ENCODE results near the gene C9orf72.

The C9orf72 gene

DNA sequence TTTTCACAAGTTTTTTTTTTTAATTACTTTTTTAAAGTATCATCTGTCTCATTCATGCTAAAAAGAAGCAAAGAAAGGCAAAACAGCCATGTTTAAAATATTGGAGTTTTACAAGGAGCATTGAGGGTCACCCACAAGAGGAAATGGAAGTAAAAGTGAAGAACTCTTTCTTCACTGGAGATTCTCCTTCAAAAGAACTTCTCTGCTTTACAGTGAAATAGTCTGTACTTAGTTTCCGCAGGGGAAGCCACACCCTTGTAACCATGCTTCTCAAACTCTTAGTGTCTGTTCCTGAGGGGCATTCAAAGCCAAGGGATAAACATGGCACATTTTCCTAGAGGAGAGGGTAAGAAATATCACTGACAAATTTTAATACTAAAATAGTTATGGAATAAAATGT lies 8.6 kb downstream of the C9orf72 start:
- no peak for TF ChIP-seq Cebpa-rat (IDR thresholded peaks at IDR 0.05)
- peaks cover 25% of the 10 kb centered on the region for H3K36me3 ChIP-seq
- no peak overlapping the region for H3K4me2 ChIP-seq
- no peaks in the 10 kb centered on the region; the same call in 1 of the 2 replicates for H4K20me1 ChIP-seq
- H3K27me3 ChIP-seq, result no peaks in the 10 kb centered on the region
- H3K9ac ChIP-seq, result no peak overlapping the region
- no peaks in the 10 kb centered on the region for H3K4me1 ChIP-seq
- H3K27ac ChIP-seq, result no peak overlapping the region
- no peaks in the 10 kb centered on the region for H3K9me3 ChIP-seq
- H3K4me3 ChIP-seq, result no peak overlapping the region

DNA sequence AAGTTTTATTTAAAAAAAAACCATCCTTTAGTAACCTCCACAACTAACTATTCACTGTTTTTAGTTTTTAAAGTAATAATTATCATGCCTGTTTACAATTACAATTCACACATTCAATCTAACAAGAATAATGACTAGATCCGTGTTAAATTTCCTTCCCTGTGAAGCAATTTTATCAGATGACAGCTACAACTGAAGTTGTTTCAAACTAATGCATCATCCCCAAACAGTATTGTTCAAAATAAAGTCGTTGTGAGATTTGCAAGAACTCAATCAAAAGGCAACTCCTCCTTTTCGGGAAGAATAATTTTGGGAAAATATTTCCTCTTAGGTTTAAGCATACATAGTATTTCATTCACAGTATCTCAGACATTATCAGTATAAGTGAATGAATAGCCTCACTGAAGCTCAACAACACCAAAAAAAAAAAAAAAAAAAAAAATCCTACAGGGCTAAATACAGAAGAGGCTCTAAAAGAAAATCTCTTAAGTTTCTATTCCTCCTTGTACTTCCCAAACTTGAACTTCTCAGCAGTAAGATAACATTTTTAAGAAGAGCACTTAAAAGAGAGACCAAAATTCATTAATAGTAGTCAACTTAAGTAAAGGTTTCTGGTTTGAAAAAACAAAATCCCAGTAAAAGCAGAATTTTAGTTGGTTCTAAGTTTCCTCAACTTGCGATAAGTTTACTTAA lies 9.4 kb downstream of the C9orf72 start:
- Histone ChIP-seq H4K20me1 (no peaks in the 10 kb centered on the region), H3K9me3 (no peaks in the 10 kb centered on the region), H3K4me3 (no peak overlapping the region), H3K27me3 (no peaks in the 10 kb centered on the region), H3K36me3 (peaks cover 25% of the 10 kb centered on the region), H3K9ac (no peak overlapping the region), H3K4me1 (no peaks in the 10 kb centered on the region), H3K4me2 (no peak overlapping the region), H3K27ac (no peak overlapping the region)
- TF ChIP-seq Cebpa-rat (IDR thresholded peaks at IDR 0.05), result no peak

DNA sequence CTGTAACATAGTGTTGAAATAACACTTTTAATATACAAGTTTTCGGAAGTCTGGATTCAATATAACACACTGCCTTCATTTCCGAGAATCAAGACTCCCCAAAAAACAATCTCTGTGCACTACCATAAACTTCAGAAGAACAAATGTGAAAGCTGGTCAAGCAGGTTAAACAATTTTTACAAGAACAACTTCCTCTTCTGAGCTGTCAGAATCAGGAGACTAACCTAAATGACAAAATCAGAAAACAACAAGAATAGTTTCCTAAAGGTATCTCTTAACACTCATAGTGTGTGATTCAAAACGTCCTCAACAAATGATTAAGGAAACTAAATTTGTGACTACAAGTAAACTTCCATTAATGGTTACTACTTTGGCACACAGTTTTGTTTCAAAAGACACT lies 11.6 kb downstream of the C9orf72 start:
- H3K36me3 ChIP-seq, result peaks cover 36% of the 10 kb centered on the region
- TF ChIP-seq Cebpa-rat (IDR thresholded peaks at IDR 0.05), result no peak
- no peaks in the 10 kb centered on the region for H4K20me1 ChIP-seq
- H3K9me3 ChIP-seq, result no peaks in the 10 kb centered on the region
- H3K4me1 ChIP-seq, result no peaks in the 10 kb centered on the region
- H3K4me2 ChIP-seq, result no peak overlapping the region
- no peak overlapping the region for H3K27ac ChIP-seq
- H3K27me3 ChIP-seq, result no peaks in the 10 kb centered on the region
- H3K9ac ChIP-seq, result no peak overlapping the region
- H3K4me3 ChIP-seq, result no peak overlapping the region

DNA sequence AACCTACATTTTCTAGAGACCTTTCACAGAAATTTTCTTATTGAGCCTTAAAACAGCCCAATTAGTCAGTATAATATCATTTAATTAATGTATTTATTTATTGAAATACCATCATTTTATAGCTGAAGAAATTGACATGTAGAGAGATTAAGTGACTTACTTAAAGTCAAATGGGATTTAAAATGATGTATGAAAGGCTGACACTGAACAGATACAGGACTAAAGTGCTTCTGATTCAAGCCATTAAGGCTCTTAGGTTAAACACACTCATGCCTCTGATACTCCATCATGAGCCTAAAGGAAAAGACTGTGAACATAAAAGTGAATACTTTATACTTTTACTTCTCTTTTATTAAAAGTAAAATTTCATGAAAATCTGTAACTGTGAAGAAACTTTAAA lies 12.8 kb downstream of the C9orf72 start:
- Histone ChIP-seq H4K20me1 (no peaks in the 10 kb centered on the region), H3K4me1 (no peaks in the 10 kb centered on the region), H3K9ac (no peak overlapping the region), H3K27ac (no peak overlapping the region), H3K4me2 (no peak overlapping the region), H3K36me3 (peaks cover 45% of the 10 kb centered on the region), H3K27me3 (no peaks in the 10 kb centered on the region), H3K9me3 (no peaks in the 10 kb centered on the region), H3K4me3 (no peak overlapping the region)
- TF ChIP-seq Cebpa-rat (IDR thresholded peaks at IDR 0.05), result no peak

DNA sequence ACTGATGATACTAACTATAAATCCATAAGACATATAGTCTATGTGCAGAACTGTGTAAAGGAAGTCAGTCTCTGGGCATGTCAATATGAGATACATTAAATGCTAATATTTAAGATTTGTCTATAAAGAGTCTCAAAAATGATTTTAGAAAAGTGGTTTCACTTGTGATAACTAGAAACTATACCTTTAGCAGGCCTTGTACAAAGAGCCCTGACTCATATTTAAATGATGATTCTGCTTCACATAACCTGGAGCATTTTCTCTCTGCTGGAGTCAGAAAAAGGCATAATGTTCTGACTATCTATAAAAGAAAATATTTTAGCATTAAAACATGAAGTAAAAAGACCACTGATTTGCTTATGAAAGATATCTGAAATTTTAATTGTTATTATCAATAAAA lies 15.0 kb downstream of the C9orf72 start:
- Histone ChIP-seq H3K4me2 (no peak overlapping the region), H3K9ac (no peak overlapping the region), H3K27ac (no peak overlapping the region), H4K20me1 (no peaks in the 10 kb centered on the region), H3K4me3 (no peak overlapping the region), H3K9me3 (no peaks in the 10 kb centered on the region), H3K4me1 (no peaks in the 10 kb centered on the region), H3K36me3 (peaks cover 55% of the 10 kb centered on the region), H3K27me3 (no peaks in the 10 kb centered on the region)
- TF ChIP-seq Cebpa-rat (IDR thresholded peaks at IDR 0.05), result no peak

DNA sequence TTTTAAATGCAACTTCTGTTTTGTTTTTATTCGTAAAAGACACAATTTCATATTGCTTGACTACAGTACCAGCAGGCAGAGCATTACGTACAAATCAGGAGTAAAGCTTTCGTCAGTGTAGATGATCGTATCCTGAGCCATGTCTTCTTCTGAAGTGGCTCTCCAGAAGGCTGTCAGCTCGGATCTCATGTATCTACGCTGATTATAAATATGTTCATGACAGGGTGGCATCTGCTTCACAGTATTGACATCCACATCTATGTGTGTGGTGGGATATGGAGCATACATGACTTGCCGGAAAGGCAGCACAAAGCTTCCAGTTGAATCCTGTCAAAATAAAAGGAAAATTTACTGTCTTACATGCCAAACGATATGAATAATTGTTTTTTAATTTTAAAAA lies 16.8 kb downstream of the C9orf72 start:
- Histone ChIP-seq H4K20me1 (no peaks in the 10 kb centered on the region), H3K27me3 (no peaks in the 10 kb centered on the region), H3K36me3 (peaks cover 64% of the 10 kb centered on the region), H3K27ac (no peak overlapping the region), H3K9me3 (no peaks in the 10 kb centered on the region), H3K4me2 (no peak overlapping the region), H3K4me1 (no peaks in the 10 kb centered on the region), H3K4me3 (no peak overlapping the region), H3K9ac (no peak overlapping the region)
- TF ChIP-seq Cebpa-rat (IDR thresholded peaks at IDR 0.05), result no peak

DNA sequence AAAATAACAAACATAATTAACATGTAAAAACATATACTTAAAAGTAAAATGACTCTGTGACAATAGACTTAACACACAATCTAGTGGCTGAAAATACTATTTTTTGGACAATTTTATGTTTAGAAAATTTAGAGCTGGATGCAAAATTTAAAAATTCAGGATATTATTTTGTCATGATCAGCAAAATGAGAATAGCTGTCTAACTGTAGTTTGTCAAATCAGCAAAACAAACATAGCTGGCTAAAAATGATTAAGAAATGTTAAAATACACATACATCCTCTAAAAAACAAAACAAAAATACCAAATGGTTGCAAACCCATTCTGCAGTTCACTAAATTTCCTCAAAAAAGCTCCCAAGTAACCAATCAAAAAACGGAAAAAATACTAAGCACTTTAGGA lies 18.6 kb downstream of the C9orf72 start:
- no peaks in the 10 kb centered on the region for H3K27me3 ChIP-seq
- H3K36me3 ChIP-seq, result peaks cover 56% of the 10 kb centered on the region
- H3K4me3 ChIP-seq, result no peak overlapping the region
- H3K9ac ChIP-seq, result no peak overlapping the region
- no peak overlapping the region for H3K4me2 ChIP-seq
- no peak for TF ChIP-seq Cebpa-rat (IDR thresholded peaks at IDR 0.05)
- no peak overlapping the region for H3K27ac ChIP-seq
- no peaks in the 10 kb centered on the region for H4K20me1 ChIP-seq
- H3K9me3 ChIP-seq, result no peaks in the 10 kb centered on the region
- no peaks in the 10 kb centered on the region for H3K4me1 ChIP-seq

DNA sequence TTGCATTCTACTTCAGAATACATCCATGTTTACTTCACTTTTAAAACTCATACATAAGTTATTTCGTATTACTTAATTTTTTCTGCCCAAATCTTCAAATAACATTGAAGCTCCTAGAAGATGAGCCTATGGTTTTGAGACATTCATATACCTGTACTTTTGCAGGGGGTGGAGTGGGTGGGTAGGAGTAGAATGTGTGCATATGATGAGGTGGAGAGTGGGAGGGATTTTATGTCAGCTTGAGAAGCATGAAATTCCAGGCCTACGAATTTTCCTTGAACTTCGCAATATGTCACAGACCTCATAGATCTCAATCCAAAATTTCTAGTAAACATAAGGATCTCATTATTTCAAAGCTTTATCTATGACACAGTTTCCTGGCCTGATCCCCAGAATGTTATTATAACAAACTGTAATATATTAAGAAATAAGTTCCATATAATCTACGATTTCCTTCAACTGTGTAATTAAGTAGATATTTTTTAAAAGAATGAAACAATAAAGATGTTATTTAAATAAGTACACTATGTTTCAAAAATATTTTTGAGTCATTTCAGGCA lies 24.0 kb downstream of the C9orf72 start:
- H4K20me1 ChIP-seq, result no peaks in the 10 kb centered on the region
- no peak overlapping the region for H3K27ac ChIP-seq
- no peaks in the 10 kb centered on the region for H3K4me1 ChIP-seq
- TF ChIP-seq Cebpa-rat (IDR thresholded peaks at IDR 0.05), result no peak
- H3K4me3 ChIP-seq, result no peak overlapping the region
- peaks cover 27% of the 10 kb centered on the region for H3K36me3 ChIP-seq
- no peak overlapping the region for H3K9ac ChIP-seq
- no peak overlapping the region for H3K4me2 ChIP-seq
- H3K27me3 ChIP-seq, result no peaks in the 10 kb centered on the region
- H3K9me3 ChIP-seq, result no peaks in the 10 kb centered on the region

DNA sequence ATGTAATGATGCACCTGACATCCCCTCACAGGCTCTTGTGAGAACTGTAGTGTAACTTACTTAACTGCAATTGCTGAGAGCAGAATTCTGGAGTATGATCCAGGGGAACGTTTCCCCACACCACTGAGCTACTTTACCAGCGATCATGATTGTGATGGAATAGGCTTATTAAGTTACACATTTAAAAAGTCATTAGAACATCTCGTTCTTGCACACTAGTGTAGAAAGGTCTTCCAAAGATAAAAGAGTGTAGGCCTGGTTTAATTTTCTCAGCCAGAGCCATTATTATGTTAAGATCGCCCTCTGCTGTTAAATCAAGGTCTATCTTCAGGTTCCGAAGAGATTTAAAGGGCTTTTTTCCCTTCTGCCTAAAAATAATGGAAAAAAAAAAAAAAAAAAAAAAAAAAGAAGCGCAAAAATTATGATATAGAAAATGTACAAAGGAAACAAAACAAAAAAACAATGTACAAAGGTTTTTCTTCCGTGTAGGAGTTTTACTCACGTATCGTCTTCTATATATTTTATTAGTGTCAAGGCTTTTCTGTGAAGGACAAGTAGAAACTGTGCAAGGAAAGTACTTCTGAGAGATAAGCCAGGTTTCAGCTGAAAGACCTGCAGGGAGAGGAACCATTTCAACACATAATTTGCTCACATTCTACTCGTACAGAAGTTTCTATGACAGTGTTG lies 25.1 kb downstream of the C9orf72 start:
- Histone ChIP-seq H3K27ac (no peak overlapping the region), H3K36me3 (peaks cover 16% of the 10 kb centered on the region), H3K9ac (no peak overlapping the region), H3K4me2 (no peak overlapping the region), H3K4me1 (no peaks in the 10 kb centered on the region), H3K9me3 (no peaks in the 10 kb centered on the region), H4K20me1 (no peaks in the 10 kb centered on the region), H3K4me3 (no peak overlapping the region), H3K27me3 (no peaks in the 10 kb centered on the region)
- no peak for TF ChIP-seq Cebpa-rat (IDR thresholded peaks at IDR 0.05)

DNA sequence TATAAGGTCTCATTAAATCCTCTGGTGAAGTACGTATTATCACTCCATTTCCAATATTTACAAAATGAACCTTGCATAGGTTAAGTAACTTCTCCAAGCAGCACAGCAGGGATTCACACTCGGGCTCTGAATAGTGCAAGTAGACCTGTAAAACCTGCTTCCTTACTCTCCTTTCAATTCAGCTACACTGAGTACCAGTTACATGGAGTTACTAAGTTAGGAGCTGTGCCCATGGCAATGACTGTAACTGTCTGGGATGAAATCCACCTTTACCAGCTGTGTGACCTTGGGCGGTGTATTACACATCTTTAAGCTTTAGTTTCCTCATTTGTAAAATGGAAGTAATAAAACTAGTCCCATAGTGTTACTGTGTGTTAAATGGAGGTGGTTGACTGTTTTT lies 27.8 kb downstream of the C9orf72 start:
- no peak for TF ChIP-seq Cebpa-rat (IDR thresholded peaks at IDR 0.05)
- no peaks in the 10 kb centered on the region for H3K9me3 ChIP-seq
- no peak overlapping the region for H3K27ac ChIP-seq

More for the DNA sequence above, 27.8 kb downstream of the C9orf72 start:
- Histone ChIP-seq H4K20me1 (no peaks in the 10 kb centered on the region), H3K9ac (no peak overlapping the region), H3K27me3 (no peaks in the 10 kb centered on the region), H3K4me3 (no peak overlapping the region), H3K36me3 (peaks cover 3% of the 10 kb centered on the region), H3K4me1 (no peaks in the 10 kb centered on the region), H3K4me2 (no peak overlapping the region)

Measured in BLaER1 (cell line).